Stimulated activated CD4-positive, alpha-beta T cell treated with anti-CD3 and anti-CD28 coated beads, TNF-alpha, amount 100 ng/mL, for 24 hours (primary cell): ENCODE results near the gene LRRC9.
"Not testable (repeated sequence)": the region's sequence is repeated elsewhere in the genome, so short reads cannot be mapped to it uniquely, and the experiment has no call there.

Experiments
- DNase-seq, 3 experiments: peaks; one replicate each; pipeline ENCODE4 v3.0.0-alpha.2; 2020; ENCODE audit warnings: low read depth in 3 of 3

LRRC9 gene

GRCh38 chr14:60064491-60065072, 144.6 kb downstream of the LRRC9 start:
- no peak for DNase-seq

- no peak for DNase-seq
These were observed 147.9 kb downstream of the LRRC9 start for GRCh38 chr14:60067882-60068281.

GRCh38 chr14:60079723-60080122, 159.8 kb downstream of the LRRC9 start:
- no peak for DNase-seq

- DNase-seq: no peak
These were observed 165.1 kb downstream of the LRRC9 start for GRCh38 chr14:60085085-60085484.

GRCh38 chr14:60085693-60086092, 165.7 kb downstream of the LRRC9 start:
- DNase-seq: no peak

- DNase-seq: no peak
These were observed 167.7 kb downstream of the LRRC9 start for GRCh38 chr14:60087668-60088067.

- no peak for DNase-seq
These were observed 169.3 kb downstream of the LRRC9 start for GRCh38 chr14:60089221-60089620.

GRCh38 chr14:60090864-60091519, 171.0 kb downstream of the LRRC9 start:
- DNase-seq: no peak

GRCh38 chr14:60091550-60092525, 171.9 kb downstream of the LRRC9 start, which contains the start of gene PCNX4:
PCNX4 (plus strand) TSS chr14:60091923; CDS start chr14:60107639, 15,716 bp downstream.
- DNase-seq: peak; percentile 86 to 90 (median 89)

- no peak for DNase-seq
These were observed 172.6 kb downstream of the LRRC9 start for GRCh38 chr14:60092526-60092920.

GRCh38 chr14:60093080-60093479, 173.1 kb downstream of the LRRC9 start:
- DNase-seq: no peak

- no peak for DNase-seq
These were observed 173.7 kb downstream of the LRRC9 start for GRCh38 chr14:60093606-60094005.

GRCh38 chr14:60094306-60094897, 174.5 kb downstream of the LRRC9 start:
- DNase-seq: no peak

- no peak for DNase-seq
These were observed 175.3 kb downstream of the LRRC9 start for GRCh38 chr14:60095231-60095630.

GRCh38 chr14:60095781-60096450, 176.0 kb downstream of the LRRC9 start:
- no peak for DNase-seq

GRCh38 chr14:60097974-60098373, 178.0 kb downstream of the LRRC9 start:
- DNase-seq: no peak

GRCh38 chr14:60099855-60100254, 179.9 kb downstream of the LRRC9 start:
- DNase-seq: not testable (repeated sequence)

GRCh38 chr14:60101786-60102185, 181.8 kb downstream of the LRRC9 start:
- no peak for DNase-seq

GRCh38 chr14:60102389-60102788, 182.4 kb downstream of the LRRC9 start:
- DNase-seq: no peak

GRCh38 chr14:60106339-60106738, 186.4 kb downstream of the LRRC9 start:
- DNase-seq: no peak

- no peak for DNase-seq
These were observed 187.5 kb downstream of the LRRC9 start for GRCh38 chr14:60107477-60107876.
